GM12864 (cell line): Measurements from ENCODE around the gene NDUFS2.

Source experiments
- DNase-seq: peaks from one replicate; pipeline ENCODE4 v3.0.0-alpha.2; 2011; ENCODE audit warnings: low read depth
- H3K4me3 ChIP-seq: 2 replicates; pipeline ENCODE4 v1.5.1; 2011; ENCODE audit warnings: mild to moderate bottlenecking, low read depth, low read length, control low read depth
- TF ChIP-seq, protein P1 (sequence below): IDR thresholded peaks from 2 replicates; pipeline ENCODE4 v1.5.1; 2011; ENCODE audit warnings: low read depth, mild to moderate bottlenecking, moderate library complexity, low read length, control low read depth, inconsistent platforms; ENCODE audit errors: missing control alignments

The NDUFS2 gene

DNA sequence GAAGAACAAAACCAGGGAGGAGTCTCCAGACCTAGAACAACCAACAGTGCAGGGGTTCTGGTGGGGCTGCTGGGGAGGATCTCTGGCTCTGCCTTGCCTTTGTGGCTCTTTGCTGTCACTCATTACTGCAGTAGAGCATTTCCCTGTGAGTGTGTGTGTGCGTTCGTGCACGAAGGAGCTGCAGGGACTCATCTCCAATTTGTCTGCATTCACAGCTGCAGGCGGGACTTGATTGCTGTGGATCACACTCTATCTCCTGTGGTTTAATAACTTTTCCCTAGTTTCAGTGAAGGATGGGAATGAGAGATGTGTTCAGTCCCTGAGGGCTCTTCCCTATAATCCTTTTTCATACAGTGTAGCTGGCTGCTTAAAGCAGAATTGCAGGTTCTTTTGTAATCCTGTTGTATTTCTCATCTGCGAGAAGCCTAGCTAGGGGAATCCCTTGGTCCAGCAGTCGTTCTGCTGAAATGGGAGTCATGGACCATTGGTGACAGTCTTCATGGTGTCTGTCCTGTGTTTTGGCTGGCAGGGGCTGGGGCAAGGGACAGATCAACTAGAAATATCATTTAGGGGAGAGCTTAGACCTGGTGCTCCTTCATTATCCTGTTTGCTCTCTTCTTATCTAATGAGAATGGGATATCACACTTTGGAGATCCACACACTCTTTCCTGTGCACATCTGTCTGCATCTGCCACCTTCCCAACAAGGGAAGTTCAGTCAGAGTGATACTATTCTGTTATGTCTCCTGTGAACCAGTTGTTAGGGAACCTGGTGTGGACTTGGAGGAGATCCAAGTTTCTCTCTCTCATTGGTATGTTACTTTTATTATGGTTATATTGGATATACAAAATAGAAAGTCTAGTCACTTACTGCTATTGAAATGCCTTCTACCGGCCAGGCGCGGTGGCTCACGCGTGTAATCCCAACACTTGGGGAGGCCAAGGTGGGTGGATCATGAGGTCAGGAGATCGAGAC, 59.4 kb downstream of the NDUFS2 start:
- TF ChIP-seq, protein P1, sequence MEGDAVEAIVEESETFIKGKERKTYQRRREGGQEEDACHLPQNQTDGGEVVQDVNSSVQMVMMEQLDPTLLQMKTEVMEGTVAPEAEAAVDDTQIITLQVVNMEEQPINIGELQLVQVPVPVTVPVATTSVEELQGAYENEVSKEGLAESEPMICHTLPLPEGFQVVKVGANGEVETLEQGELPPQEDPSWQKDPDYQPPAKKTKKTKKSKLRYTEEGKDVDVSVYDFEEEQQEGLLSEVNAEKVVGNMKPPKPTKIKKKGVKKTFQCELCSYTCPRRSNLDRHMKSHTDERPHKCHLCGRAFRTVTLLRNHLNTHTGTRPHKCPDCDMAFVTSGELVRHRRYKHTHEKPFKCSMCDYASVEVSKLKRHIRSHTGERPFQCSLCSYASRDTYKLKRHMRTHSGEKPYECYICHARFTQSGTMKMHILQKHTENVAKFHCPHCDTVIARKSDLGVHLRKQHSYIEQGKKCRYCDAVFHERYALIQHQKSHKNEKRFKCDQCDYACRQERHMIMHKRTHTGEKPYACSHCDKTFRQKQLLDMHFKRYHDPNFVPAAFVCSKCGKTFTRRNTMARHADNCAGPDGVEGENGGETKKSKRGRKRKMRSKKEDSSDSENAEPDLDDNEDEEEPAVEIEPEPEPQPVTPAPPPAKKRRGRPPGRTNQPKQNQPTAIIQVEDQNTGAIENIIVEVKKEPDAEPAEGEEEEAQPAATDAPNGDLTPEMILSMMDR: no peak
- no peak overlapping the region for H3K4me3 ChIP-seq
- DNase-seq: no peak
